ENCODE results near the gene NOSIP.

The NOSIP gene

DNA sequence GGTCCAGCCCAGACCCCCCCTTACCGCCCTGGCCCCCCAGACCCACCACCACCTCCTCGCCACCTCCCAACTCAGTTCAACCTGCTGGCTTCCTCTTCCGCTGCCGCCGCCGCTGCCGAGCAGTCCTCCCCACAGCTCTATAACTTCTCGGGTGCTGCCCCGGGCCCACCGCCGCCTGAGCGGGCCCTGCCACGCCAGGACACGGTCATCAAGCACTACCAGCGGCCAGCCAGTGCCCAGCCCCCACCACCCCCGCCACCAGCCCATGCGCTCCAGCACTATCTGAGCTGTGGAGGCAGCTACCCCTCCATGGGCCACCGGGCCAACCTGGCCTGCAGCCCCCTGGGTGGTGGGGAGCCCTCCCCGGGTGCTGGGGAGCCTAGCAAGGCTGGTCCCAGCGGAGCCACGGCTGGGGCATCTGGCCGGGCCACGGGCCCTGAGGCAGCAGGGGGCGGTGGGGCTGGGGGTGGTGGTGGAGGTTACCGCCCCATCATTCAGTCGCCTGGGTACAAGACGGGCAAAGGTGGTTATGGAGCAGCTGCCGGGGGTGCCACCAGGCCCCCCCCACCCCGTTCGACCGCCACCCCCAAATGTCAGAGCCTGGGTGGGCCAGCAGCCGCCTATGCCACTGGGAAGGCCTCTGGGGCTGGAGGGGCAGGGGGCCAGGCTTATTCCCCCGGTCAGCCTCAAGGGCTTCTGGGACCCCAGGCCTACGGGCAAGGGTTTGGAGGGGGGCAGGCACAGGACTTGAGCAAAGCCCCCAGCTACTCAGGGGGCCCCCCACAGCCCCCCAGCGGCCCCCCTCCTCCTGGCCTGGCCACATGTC is 14.8 kb upstream of the NOSIP start:
- no peak for DNase-seq

DNA sequence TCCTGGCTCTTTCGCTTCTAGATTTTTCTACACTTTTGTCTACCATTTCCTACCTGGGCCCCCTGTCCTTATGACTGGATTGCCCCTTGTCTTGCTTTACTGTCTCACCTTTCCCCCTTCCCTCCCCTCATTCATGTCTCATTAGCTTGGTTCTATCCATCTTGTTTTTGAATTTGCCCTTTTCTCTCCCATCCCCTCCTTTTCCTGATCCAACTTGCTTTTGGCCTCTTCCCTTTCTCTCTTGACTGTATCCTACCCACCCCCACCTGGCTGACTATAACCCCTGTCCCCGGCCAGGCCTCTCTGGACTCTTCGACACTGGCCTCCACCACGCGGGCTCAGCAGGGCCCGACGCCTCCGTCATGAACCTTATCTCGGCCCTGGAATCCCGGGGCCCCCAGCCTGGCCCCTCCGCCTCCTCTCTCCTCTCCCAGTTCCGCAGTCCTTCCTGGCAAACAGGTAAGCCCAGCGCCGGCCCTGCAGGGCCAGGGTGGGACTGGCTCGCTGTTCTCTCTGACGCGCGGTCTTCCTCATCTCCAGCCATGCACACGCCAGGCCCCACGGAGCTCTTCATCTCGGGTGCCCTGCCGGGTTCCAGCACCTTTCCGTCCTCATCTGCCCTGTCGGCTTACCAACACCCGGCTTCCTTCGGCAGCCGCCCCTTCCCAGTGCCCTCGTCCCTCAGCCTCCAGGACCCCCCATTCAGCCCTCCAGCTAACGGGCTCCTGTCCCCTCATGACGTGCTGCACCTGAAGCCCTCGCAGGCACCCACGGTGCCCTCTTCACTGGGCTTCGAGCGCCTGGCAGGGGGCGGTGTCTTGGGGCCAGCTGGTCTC is 14.0 kb upstream of the NOSIP start:
- no peak for DNase-seq

DNA sequence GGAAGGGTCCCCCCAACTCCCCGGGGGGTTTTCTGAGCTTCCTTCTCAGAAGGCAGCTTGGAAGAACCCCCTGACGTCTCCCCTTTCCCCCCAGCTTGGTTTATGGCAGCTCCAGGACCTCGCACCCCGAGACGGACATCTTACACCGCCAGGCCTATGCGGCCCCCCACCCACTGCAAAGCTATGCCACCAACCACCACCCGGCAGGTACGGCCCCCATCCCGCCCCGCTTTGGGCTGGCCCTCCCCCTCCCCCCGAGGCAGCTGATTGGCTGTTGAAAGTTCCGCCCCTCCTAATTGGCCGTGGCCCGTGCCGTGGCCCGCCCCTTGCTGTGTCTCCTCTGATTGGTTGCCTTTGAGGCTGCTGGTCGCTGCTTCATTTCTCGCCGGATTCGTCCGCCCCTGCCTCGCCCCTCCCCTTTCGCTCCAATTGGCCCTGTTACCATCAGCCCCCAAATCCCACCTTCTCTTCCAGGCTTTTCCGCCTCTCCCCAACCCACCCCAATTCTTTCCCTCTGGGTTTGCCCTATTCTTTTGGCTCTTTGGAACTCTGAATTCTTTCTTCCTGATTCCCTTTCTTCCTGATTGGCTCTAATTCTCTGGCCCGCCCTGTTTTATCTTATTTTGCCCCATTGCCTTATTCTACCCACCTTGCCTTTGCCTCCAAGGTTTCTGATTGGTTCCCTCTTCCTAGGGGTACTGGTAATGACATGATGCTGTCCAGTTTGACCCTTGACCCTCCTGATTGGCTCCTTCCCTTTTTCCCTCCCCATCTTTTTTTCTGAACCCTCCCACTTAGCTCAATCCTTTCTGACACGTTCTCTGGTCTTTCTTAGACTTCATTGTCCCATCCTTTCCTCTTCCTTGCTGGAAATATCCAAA is 13.1 kb upstream of the NOSIP start:
- peak; percentile 99 for DNase-seq

DNA sequence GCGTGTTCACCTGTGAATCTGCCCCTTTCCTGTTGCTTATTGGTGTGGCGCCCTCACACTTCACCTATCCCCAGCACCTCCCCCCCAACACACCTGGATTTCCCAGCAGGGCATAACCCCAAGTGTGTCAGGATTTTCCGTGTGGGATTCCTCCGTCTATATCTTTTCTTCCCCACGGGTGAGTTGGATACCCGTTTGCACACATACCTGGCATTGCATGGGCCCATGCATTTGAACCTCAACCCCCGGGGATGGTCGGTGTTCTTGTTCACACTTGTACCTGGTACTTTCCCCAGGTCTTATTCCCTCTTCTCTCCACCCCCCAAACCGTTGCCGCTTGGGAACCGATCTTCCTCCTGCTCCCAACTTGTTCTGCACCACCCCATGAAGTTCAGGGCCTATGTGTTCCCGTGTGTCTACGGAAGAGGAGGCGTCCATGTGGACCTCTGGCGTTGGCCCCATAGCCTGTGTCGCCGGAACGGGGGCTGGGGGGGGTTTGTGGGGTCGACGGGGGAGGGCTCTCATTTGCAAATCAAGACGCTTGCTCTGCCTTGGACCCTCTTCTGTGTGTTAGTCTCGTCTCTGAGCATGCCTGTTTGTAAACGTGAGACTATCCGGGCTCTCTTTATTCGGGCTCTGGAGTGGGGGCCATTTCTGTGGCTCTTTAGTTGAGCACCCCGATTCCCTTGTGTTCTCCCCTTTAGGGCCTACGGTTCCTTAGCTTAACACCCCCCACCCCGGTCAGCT is 12.3 kb upstream of the NOSIP start:
- peak; percentile 47 for DNase-seq

DNA sequence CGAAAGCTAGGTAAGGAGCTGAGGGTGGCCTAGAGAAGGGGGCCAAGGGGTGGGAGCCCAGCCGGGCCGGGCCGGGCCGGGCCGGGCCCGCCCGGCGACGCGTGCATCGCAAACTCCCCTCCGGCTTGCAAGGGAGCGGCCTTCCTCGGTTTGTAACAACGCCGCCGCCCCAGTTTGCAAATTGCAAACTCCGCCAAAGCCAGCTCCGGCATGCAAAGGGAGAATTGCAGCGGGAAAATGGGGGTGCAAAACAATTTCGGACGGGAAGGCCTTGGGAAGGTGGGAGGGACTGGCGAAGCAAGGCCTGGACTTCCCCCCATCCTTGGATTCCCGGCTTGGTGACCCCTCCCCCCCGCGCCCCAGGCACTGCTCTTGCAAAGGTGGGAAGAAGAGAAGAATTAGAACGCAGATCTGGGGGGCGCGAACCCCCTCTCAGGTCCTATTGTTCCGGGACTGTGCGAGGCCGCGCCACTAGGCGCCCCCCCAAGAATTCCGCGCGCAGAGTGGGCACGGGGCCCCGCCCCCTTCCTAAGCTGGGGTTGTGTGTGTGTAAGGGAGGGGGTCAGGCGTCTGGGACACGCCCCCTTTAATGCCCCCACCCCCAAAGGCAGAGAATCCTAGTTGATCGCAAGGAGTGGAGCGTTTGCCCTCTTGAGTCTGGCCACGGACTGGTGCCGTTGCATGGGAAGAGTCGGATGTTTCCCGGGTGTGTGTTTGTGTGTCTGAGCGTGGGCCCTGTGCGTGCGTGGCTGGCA is 11.6 kb upstream of the NOSIP start:
- peak; percentile 26 for DNase-seq

DNA sequence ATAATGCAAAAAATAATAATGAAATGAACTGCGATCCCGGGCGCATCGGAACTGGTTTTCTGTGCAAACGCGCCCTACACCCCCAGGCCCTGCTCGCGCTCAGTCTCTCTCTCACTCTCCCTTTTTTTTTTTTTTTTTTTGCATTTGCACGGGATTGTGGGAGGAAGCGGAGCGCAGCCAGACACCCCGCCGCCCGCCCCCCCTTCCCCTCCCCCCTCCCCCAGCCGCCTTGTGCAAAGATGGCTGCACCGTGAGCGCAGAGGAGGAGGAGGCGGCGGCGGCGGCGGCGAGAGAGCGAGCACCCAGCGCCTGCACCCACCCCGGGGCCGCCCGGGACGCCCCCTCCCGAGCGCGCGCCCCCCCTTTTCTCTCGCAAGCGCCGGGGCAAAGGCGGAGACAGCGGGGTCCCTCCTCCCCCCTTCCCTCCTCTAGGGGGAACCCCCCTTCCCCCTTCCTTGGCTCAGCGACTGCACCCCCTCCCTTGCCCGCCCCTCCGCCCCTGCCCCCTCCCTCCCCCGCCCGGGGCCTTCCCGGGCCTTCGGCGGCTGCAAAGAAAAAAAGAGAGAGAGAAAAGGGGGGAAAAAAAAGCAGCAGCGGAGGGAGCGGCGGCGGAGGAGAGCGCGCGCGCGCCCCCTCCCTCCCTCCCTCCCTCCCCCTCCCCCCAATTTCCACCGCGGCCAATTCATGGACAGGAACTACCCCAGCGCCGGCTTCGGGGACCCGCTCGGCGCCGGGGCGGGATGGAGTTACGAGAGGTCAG is 10.8 kb upstream of the NOSIP start, which contains the start of gene PRR12:
PRR12 (plus strand) TSS at position 212 of the 760 bp plus-strand sequence; CDS start at position 685, 473 bp downstream.
- DNase-seq, result peak; percentile 66

DNA sequence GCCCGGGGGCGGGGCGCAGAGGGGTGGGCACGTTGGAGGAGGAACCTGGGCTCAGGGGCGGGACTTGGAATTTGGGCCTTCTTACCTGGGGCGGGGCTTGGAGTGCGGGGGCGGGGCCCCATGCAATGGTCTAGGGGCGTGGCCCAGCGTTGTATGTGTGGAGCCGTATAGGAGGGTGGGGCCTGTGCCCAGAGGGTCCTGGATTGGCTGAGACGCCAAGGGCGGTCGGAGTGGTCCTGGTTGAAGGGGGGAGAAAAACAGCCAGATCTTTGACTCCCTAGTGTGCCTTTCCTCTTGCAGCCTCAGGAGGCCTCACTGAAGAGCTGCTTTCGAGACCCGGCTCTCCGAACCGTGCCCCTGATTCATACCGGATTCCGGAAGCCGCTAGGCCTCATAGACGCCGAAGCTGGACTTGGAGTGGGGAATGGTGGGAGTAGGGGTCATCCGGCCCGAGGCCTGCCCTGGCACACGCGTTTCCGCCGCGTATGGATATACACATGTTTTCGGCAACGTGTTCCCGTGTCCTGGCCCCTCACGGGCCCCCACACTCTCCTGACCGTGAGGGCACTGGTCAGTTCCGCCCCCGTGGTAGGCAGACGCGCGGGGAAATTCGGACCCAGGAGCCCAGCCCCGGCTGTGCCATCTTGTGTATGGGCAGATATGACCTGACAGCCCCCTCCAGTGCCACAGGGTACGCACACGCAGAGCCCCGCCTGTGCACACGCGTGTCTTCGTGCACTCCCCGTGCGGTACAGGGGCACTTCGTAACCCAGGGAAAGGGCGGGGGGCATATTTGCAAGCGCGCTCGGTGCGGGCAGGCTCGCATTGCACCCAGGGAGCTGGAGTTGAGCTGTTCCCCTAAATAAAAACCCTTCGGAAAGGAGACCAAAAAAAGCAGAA is 10.0 kb upstream of the NOSIP start:
- DNase-seq, result peak; percentile 80

DNA sequence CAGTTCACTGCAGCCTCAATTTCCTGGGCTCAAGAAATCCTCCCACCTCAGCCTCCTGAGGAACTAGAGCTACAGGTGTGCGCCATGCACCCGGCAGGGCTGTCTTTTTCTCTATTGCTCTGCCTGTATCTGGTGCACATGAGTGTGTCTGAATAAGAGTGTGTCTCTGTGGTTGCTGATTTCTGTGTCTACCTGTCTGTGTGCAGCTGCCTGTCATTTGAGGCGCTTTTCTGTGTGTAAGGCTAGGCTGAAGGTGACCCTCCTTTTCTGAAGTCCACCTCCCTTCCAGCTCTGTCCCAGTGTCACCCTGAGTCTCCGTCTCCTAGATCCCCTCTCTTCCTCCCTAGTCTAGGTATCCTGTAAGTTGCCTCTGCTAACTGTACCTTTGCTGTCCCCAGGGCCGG is 9.1 kb upstream of the NOSIP start:
- no peak for DNase-seq

DNA sequence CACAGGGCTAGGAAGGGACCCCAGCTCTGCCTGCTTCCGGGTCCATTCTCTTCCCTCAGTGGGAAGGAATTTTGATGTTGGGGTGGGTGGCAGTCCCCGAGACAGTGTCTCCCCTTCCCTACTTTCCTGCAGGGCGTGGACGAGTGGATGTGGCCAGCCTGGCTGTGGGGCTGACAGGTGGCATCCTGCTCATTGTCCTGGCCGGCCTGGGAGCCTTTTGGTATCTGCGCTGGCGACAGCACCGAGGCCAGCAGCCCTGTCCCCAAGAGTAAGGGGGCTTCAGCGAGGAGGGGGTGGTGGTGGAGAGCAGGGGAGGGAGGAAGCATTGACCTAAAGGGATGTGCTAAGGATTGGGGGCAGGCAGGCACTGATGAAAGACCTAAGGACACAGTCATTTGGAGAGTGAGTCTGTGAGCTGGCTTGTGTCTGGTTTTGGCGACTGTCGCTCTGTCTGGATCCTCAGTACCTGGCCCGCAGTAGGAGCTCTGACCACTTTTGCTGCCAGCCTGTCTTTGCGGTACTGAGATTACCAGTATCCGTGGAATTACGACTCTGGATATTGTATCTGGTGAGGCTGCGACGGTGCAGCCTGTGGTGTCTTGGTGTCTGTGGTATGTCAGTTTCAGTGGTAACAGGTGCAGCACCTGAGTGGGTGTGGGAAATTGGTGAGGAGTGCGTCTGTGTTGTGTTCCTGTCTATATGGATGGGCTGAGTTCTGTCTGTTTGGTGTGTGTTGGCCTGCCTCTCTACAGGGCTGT is 8.2 kb upstream of the NOSIP start:
- DNase-seq, result no peak

DNA sequence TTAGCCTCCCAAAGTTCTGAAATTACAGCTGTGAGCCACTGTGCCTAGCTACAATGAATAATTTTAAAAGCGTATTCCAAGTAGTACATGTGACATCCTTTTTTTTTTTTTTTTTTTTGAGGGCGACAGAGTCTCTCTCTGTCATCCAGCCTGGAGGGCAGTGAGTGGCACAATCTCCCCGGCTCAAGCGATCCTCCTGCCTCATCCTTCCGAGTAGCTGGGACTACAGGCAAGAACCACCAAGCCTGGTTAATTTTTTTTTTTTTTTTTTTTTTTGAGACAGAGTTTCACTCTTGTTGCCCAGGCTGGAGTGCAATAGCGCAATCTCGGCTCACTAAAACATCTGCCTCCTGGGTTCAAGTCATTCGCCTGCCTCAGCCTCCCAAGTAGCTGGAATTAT is 6.9 kb upstream of the NOSIP start:
- DNase-seq, result no peak

DNA sequence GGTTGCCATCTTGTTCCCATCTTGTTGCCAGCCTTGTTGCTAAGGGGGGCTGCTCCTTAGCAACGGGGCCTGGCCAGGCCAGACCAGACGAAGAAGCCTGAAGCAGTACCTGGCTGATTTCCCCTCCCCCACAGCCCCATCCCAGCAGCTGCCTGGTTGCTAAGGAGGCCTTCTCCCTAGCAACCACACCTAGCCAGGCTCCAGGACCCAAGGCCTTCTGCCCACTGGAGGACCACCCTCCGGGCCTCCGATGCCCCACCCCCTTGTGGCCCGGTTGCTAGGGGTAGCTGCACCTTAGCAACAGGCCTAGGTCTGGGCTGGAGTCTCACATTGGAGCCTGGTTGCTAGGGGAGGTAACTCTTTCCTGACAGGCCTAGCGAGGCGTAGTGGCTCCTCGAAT is 4.7 kb upstream of the NOSIP start:
- no peak for DNase-seq

DNA sequence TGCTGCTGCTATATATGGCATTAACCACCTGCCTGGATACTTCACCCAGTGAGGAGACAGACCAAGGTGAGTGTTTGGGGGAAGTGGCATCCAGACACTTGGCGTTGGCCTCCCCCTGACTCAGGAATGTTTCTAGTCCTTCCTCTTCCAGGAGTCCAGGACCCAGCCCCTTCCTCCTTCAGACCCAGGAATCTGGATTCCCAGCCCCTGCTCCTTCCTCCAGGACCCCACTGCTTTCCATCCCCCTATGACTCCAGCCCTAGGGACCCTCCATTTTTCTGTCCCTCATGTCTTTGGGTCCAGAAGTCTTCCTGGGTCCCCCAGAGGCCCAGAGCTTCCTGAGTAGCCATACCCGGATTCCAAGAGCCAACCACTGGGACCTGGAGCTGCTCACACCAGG is 2.9 kb upstream of the NOSIP start:
- DNase-seq, result no peak

DNA sequence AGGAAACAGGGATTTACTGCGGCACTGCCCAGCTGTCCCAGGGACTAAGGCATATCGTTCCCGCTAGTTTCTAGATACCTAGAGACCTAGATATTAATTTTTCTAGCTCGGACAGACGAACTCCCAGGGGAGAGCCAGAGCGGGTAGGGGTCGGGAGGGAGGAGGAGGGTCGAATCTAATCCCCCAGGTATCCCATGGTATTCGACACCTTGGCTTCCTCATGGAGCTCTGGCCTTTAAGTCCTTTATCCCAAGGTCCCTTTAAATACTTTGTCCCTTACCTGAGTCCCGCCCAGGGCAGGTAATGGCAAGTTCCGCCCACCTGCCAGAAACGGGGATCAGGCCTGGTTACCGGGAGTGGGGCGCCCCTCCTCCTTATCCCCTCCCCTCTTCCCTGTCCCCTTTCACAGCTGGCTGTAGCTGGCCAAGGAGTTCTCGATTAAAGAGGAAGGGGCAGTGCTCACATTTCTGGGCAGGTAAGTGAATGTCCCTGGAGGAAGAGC is 702 bp upstream of the NOSIP start, which contains the start of gene PRRG2:
PRRG2 (plus strand) TSS at position 310 of the 502 bp plus-strand sequence. CDS start 1,904 bp downstream, outside the sequence.
- DNase-seq, result no peak

DNA sequence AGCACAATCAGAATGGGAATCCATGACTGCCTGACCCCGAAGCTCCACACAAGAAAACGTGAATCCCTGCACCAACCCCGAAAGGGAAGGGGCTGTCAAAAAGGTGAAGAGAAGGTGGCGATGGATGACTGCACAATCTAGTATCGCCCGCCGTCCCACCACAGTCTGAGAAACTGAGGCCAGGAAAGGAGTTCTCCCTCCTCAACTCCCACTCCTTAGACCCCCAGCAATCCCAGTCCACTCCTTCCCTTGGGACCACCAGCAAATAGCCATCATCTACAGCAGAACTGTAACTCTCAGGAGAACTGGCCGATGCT is 451 bp downstream of the NOSIP start:
- no peak for DNase-seq

DNA sequence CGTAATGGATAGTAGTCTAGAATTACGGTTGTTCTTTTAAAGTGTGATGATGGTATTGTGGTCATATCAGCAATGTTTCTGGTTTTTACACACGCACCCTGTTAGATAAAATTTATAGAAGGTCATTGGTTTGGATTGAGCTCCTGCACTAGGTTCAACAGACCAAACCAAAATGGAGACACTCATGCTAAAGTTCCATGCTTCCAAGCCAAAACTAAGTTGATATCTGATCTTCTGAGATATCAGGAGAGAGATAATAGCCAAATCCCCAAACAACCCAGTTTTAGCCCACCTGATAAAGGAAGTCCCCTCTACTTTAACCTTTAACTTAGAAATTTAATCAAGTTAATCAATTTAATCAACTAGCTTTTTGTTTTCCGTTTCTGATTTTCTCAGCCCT is 1.2 kb downstream of the NOSIP start:
- no peak for DNase-seq

DNA sequence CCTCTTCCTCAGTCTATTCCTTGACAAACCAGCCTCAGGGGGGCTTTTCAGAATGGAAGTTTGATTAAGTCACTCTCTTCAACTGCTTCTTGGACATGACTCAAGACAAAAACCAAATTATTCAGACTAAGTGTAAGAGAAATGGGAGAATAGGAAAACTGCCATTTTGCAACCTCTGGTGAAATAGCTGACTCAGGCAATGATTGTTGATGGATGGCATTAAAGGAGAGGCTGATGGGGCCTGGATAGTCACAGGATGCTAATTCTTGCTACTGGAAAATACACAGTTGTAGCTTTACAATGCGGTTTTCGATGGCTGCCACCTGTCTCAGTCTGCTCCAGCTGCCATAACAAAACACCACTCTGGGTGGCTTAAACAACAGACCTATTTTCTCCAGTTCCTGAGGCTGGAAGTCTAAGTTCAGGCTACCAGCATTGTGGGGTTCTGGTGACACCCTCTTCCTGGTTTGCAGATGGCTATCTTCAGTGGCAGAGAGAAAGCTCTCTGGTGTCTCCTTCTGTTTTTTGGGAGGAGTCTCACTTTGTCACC is 6.1 kb downstream of the NOSIP start:
- no peak for DNase-seq

DNA sequence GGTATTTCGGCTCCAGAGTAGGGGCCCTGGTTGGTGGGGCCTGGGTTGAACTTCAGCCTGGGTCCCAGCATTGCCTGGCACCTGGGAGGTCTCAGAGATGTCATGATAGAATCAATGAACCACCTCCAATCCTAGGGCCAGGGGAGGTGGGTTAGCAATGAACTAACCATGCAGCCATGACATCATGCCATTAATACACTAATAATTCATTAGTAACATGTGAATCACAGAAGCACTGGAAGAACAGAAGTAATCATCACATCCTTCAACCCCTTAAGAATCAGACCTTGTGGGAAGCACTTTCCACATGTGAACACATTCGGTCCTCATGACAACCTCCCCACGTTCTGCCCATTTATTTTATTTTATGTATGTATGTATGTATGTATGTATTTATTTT is 6.9 kb downstream of the NOSIP start:
- DNase-seq, result no peak

DNA sequence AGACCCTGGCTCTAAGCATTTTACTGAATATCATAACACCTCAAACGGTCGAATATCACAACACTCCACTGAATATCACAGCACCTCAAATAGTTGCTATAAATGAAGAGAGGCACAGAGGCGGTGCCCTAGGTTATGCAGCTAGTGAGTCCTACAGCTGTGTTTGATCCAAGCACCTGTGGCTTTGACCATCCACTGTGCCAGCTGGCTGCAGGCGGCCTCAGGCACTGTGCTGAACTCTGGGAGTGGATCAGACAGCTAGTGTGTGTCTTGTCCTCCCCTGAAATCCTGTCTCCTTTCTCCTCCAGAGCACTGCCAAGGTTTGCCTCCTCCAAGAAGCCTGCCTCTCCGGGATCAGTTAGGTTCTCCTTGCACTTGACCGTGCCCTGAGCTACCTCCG is 7.3 kb downstream of the NOSIP start:
- no peak for DNase-seq

All from 8988T (cell line).